Keratinocyte (primary cell): Measurements from ENCODE around the gene PTCHD4. TPM values are rescaled to one million over a fixed set of nuclear protein-coding genes. Genes with fewer than 3 reads are reported as not detected.
A peak's percentile ranks its signal among the peaks of the same experiment; 100 is the strongest.

Experiments
- DNase-seq: peaks from one replicate; pipeline ENCODE4 v3.0.0-alpha.2; 2011; ENCODE audit warnings: low read depth, missing footprints, low spot score
- FAIRE-seq: peaks from 2 replicates; lab custom pipeline; 2011; peaks lifted over from hg19 to GRCh38; lab: Jason Lieb, UNC
- H2AFZ ChIP-seq: 2 replicates; pipeline ENCODE4 v1.6.0; 2012; ENCODE audit warnings: low read length, control low read depth, inconsistent platforms; ENCODE audit not compliant: control insufficient read depth
- H3K27ac ChIP-seq: 2 replicates; pipeline ENCODE4 v1.5.1; 2011; ENCODE audit warnings: low read length; ENCODE audit not compliant: control insufficient read depth, insufficient read depth
- H3K27me3 ChIP-seq: 3 replicates; pipeline ENCODE4 v1.6.0; 2011; ENCODE audit warnings: low read length; ENCODE audit not compliant: control insufficient read depth, insufficient read depth; ENCODE audit errors: extremely low read depth
- H3K36me3 ChIP-seq, 2 experiments: 2 replicates in 1 of 2; 3 replicates in 1 of 2; pipeline ENCODE4 v1.5.1; 2011; ENCODE audit warnings: low read length in 2 of 2, mild to moderate bottlenecking in 1 of 2; ENCODE audit not compliant: control insufficient read depth in 2 of 2, insufficient read depth in 2 of 2; ENCODE audit errors: extremely low read depth in 1 of 2
- H3K4me1 ChIP-seq: 3 replicates; pipeline ENCODE4 v1.5.1; 2011; ENCODE audit warnings: low read length; ENCODE audit not compliant: control insufficient read depth, insufficient read depth; ENCODE audit errors: extremely low read depth
- H3K4me2 ChIP-seq: 3 replicates; pipeline ENCODE4 v1.6.0; 2011; ENCODE audit warnings: low read depth, low read length; ENCODE audit not compliant: control insufficient read depth, insufficient read depth; ENCODE audit errors: extremely low read depth
- H3K4me3 ChIP-seq, 3 experiments: fragments of 200-600 bp in 1 of 3; sonication (generic) in 1 of 3; 2 replicates in 2 of 3; 3 replicates in 1 of 3; pipeline ENCODE4 v1.5.1; 2011 to 2016; ENCODE audit warnings: low read length in 3 of 3, mild to moderate bottlenecking in 3 of 3, control low read depth in 2 of 3, inconsistent platforms in 1 of 3, low read depth in 1 of 3, mixed read lengths in 1 of 3, mixed run types in 1 of 3, moderate library complexity in 1 of 3; ENCODE audit not compliant: control insufficient read depth in 2 of 3, insufficient read depth in 2 of 3; ENCODE audit errors: extremely low read depth in 1 of 3
- H3K79me2 ChIP-seq: 2 replicates; pipeline ENCODE4 v1.6.0; 2012; ENCODE audit warnings: low read length; ENCODE audit not compliant: control insufficient read depth, insufficient read depth
- H3K9ac ChIP-seq: 3 replicates; pipeline ENCODE4 v1.6.0; 2011; ENCODE audit warnings: low read length; ENCODE audit not compliant: control insufficient read depth, insufficient read depth; ENCODE audit errors: extremely low read depth
- H3K9me1 ChIP-seq: 3 replicates; pipeline ENCODE4 v1.6.0; 2011; ENCODE audit warnings: low read length; ENCODE audit not compliant: control insufficient read depth, insufficient read depth; ENCODE audit errors: extremely low read depth
- H3K9me3 ChIP-seq: 2 replicates; pipeline ENCODE4 v1.5.1; 2012; ENCODE audit warnings: low read depth, low read length; ENCODE audit not compliant: control insufficient read depth
- H4K20me1 ChIP-seq: 3 replicates; pipeline ENCODE4 v1.6.0; 2011; ENCODE audit warnings: low read length; ENCODE audit not compliant: control insufficient read depth, insufficient read depth; ENCODE audit errors: extremely low read depth
- EZH2 ChIP-seq: IDR thresholded peaks from one replicate; pipeline ENCODE4 v1.6.1; 2012; ENCODE audit warnings: inconsistent platforms, mild to moderate bottlenecking, low read length, moderate library complexity
- dilution Hi-C: fragments of 300-500 bp; cut with MboI; formaldehyde crosslinking; loops from one replicate; pipeline ENCODE4 v1.7.0; 2020; ENCODE audit warnings: low sequenced_read_pairs; ENCODE audit not compliant: extremely low pct_ligation_motif_present
- polyA plus RNA-seq, 5 experiments: library from polyadenylated mRNA; depleted of rRNA in 3 of 5; stranded (reverse) in 3 of 5; stranded (forward) in 1 of 5; unstranded in 1 of 5; fragments of >200 nt; gene quantifications; 1 replicate in 1 of 5; 2 replicates in 3 of 5; 3 replicates in 1 of 5; pipeline versions ENCODE4 v1.2.1 to v1.2.3, GENCODE V29; 2011 to 2012; ENCODE audit warnings: missing spikeins in 2 of 5, low read depth in 1 of 5, low replicate concordance in 1 of 5
- TF ChIP-seq, protein P1 (sequence below), 3 experiments: IDR thresholded peaks in 1 of 3; conservative IDR thresholded peaks in 1 of 3; optimal IDR thresholded peaks in 1 of 3; 2 replicates in 2 of 3; 3 replicates in 1 of 3; pipeline versions ENCODE3 to v1.5.1; 2011; ENCODE audit warnings: low read length in 3 of 3, mild to moderate bottlenecking in 3 of 3, moderate library complexity in 2 of 3, control low read depth in 1 of 3, inconsistent platforms in 1 of 3; ENCODE audit not compliant: insufficient read depth in 2 of 3; ENCODE audit errors: extremely low read depth in 1 of 3

PTCHD4 gene
- polyA plus RNA-seq, 1 donor (not counting 4 experiments of a cell fraction or from before 2014, with no cell fraction given): 0.41 TPM

- dilution Hi-C loops: loop anchor here (25.0 kb wide), 1 partner anchor 1362 kb away; no protein-coding TSS in a partner anchor
- Histone ChIP-seq H3K9me1 (no peaks in the 10 kb centered on the region), H3K9me3 (no peaks in the 10 kb centered on the region), H3K4me2 (no peak overlapping the region), H3K36me3 (no peaks in the 10 kb centered on the region), H3K27ac (no peak overlapping the region), H4K20me1 (no peaks in the 10 kb centered on the region), H3K4me1 (peaks cover 8% of the 10 kb centered on the region), H3K9ac (no peak overlapping the region), H2AFZ (no peak overlapping the region), H3K4me3 (no peak overlapping the region), H3K27me3 (no peaks in the 10 kb centered on the region), H3K79me2 (no peaks in the 10 kb centered on the region)
- no peak for FAIRE-seq
- DNase-seq: no peak
- TF ChIP-seq EZH2: no peak
Observed at GRCh38 chr6:48075181-48075580, 35.8 kb downstream of the PTCHD4 start.

- H3K27me3 ChIP-seq: no peaks in the 10 kb centered on the region
- H3K27ac ChIP-seq: no peak overlapping the region
- H3K9me1 ChIP-seq: no peaks in the 10 kb centered on the region
- H3K9me3 ChIP-seq: no peaks in the 10 kb centered on the region
- H3K4me2 ChIP-seq: no peak overlapping the region
- H3K79me2 ChIP-seq: no peaks in the 10 kb centered on the region
- TF ChIP-seq, protein P1, sequence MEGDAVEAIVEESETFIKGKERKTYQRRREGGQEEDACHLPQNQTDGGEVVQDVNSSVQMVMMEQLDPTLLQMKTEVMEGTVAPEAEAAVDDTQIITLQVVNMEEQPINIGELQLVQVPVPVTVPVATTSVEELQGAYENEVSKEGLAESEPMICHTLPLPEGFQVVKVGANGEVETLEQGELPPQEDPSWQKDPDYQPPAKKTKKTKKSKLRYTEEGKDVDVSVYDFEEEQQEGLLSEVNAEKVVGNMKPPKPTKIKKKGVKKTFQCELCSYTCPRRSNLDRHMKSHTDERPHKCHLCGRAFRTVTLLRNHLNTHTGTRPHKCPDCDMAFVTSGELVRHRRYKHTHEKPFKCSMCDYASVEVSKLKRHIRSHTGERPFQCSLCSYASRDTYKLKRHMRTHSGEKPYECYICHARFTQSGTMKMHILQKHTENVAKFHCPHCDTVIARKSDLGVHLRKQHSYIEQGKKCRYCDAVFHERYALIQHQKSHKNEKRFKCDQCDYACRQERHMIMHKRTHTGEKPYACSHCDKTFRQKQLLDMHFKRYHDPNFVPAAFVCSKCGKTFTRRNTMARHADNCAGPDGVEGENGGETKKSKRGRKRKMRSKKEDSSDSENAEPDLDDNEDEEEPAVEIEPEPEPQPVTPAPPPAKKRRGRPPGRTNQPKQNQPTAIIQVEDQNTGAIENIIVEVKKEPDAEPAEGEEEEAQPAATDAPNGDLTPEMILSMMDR (optimal IDR thresholded peaks at IDR 0.05 in 1 of 3, IDR thresholded peaks at IDR 0.05 in 1 of 3, conservative IDR thresholded peaks at IDR 0.05 in 1 of 3; ENCODE audit: extremely low read depth in 1 of 3, insufficient read depth in 2 of 3, low read length in 3 of 3): no peak
- TF ChIP-seq EZH2: no peak
- H3K36me3 ChIP-seq: no peaks in the 10 kb centered on the region
- dilution Hi-C loops: no loop called here
- FAIRE-seq (peak; percentile 9), DNase-seq (no peak)
- no peaks in the 10 kb centered on the region for H4K20me1 ChIP-seq
- no peak overlapping the region for H3K4me3 ChIP-seq
- no peak overlapping the region for H2AFZ ChIP-seq
- H3K4me1 ChIP-seq: peaks cover 11% of the 10 kb centered on the region
- H3K9ac ChIP-seq: no peak overlapping the region
Observed at GRCh38 chr6:48073976-48074767, 36.8 kb downstream of the PTCHD4 start.
